ENCODE measurements around the gene CCDC192. TPM values are rescaled to one million over a fixed set of nuclear protein-coding genes. Genes with fewer than 3 reads are reported as not detected.
"Not testable (repeated sequence)": the region's sequence is repeated elsewhere in the genome, so short reads cannot be mapped to it uniquely, and the experiment has no call there.

The CCDC192 gene
- total RNA-seq, 2 donors from 2014 or later = not detected

DNA sequence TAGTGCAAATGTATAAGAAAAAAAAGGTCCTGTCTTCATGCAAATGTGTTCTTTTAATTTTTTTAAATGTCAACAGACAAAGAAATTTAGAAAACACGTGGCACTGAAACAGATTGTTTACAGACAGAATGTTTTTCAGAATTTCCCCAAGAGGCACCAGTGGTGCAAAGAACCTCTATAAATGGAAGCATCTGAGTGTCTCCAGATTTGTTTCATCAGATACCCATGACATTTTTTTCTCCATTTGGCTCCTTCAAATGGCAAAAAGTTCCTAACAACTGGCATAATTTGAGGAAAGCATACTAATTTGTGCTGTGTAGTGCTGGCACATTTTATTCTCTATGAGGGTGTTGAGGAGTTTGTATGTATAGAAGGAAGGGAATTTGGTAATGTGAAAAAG lies 15.0 kb downstream of the CCDC192 start:
- no peak for TF ChIP-seq CTCF (IDR thresholded peaks at IDR 0.05)
- Histone ChIP-seq H3K36me3 (no peaks in the 10 kb centered on the region), H3K4me1 (ENCODE audit: control insufficient read depth in 1 of 2, low read depth in 2 of 2) (no peaks in the 10 kb centered on the region), H3K9me3 (no peaks in the 10 kb centered on the region), H3K27me3 (replicated peaks; ENCODE audit: insufficient read depth) (no peaks in the 10 kb centered on the region), H3K27ac (no peak overlapping the region), H3K4me3 (no peak overlapping the region)
- DNase-seq (ENCODE audit: low spot score) (no peak), ATAC-seq (ENCODE audit: insufficient number of reproducible peaks, low FRiP score, low read depth) (no peak)

- no peak for ATAC-seq (ENCODE audit: insufficient number of reproducible peaks, low FRiP score, low read depth)
- no peak for DNase-seq (ENCODE audit: low spot score)
- Histone ChIP-seq H3K27me3 (replicated peaks; ENCODE audit: insufficient read depth) (no peaks in the 10 kb centered on the region), H3K4me1 (ENCODE audit: control insufficient read depth in 1 of 2, low read depth in 2 of 2) (no peaks in the 10 kb centered on the region), H3K9me3 (no peaks in the 10 kb centered on the region), H3K4me3 (no peak overlapping the region), H3K36me3 (no peaks in the 10 kb centered on the region), H3K27ac (no peak overlapping the region)
- TF ChIP-seq CTCF (IDR thresholded peaks at IDR 0.05) = no peak
These were observed 20.4 kb downstream of the CCDC192 start for GRCh38 chr5:127723571-127723970.

GRCh38 chr5:127725673-127726072 lies 22.5 kb downstream of the CCDC192 start:
- Histone ChIP-seq H3K4me3 (no peak overlapping the region), H3K27me3 (replicated peaks; ENCODE audit: insufficient read depth) (no peaks in the 10 kb centered on the region), H3K27ac (no peak overlapping the region), H3K4me1 (ENCODE audit: control insufficient read depth in 1 of 2, low read depth in 2 of 2) (no peaks in the 10 kb centered on the region), H3K9me3 (no peaks in the 10 kb centered on the region), H3K36me3 (no peaks in the 10 kb centered on the region)
- DNase-seq (ENCODE audit: low spot score) (no peak), ATAC-seq (ENCODE audit: insufficient number of reproducible peaks, low FRiP score, low read depth) (no peak)
- no peak for TF ChIP-seq CTCF (IDR thresholded peaks at IDR 0.05)

DNA sequence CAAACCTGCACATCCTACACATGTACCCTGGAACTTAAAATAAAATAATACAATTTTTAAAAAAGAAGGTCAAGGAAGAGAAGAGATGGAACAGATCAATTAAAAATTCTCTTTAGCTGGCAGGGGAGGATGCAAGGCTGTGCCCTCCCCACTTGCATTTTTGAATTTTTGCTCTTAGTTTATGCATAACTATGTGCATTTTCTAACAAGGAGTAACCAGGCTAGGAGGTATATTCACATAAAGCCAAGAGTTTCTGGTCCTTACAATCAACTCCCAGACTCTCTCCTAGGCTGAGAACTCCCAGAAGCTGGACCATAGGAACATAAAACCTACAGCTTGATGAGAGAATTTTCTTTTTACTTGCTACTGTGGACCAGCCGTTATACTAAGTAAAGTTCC lies 29.8 kb downstream of the CCDC192 start:
- no peaks in the 10 kb centered on the region for H3K4me1 ChIP-seq (ENCODE audit: control insufficient read depth in 1 of 2, low read depth in 2 of 2)
- DNase-seq (ENCODE audit: low spot score) (no peak), ATAC-seq (ENCODE audit: insufficient number of reproducible peaks, low FRiP score, low read depth) (no peak)
- no peak for TF ChIP-seq CTCF (IDR thresholded peaks at IDR 0.05)
- H3K36me3 ChIP-seq = no peaks in the 10 kb centered on the region
- no peak overlapping the region for H3K4me3 ChIP-seq
- H3K27ac ChIP-seq = no peak overlapping the region
- H3K27me3 ChIP-seq (replicated peaks; ENCODE audit: insufficient read depth) = no peaks in the 10 kb centered on the region
- H3K9me3 ChIP-seq = no peaks in the 10 kb centered on the region

- H3K9me3 ChIP-seq; H3K4me3 ChIP-seq; H3K36me3 ChIP-seq; ATAC-seq (ENCODE audit: insufficient number of reproducible peaks, low FRiP score, low read depth); H3K27ac ChIP-seq; H3K4me1 ChIP-seq (ENCODE audit: control insufficient read depth in 1 of 2, low read depth in 2 of 2); H3K27me3 ChIP-seq (replicated peaks; ENCODE audit: insufficient read depth); DNase-seq (ENCODE audit: low spot score): not testable (repeated sequence)
These were observed 36.2 kb downstream of the CCDC192 start for GRCh38 chr5:127739348-127739747.

GRCh38 chr5:127739807-127740384 lies 36.7 kb downstream of the CCDC192 start:
- Histone ChIP-seq H3K27ac (no peak overlapping the region), H3K27me3 (replicated peaks; ENCODE audit: insufficient read depth) (no peaks in the 10 kb centered on the region), H3K4me1 (ENCODE audit: control insufficient read depth in 1 of 2, low read depth in 2 of 2) (no peaks in the 10 kb centered on the region), H3K36me3 (no peaks in the 10 kb centered on the region), H3K4me3 (no peak overlapping the region), H3K9me3 (no peaks in the 10 kb centered on the region)
- no peak for TF ChIP-seq CTCF (IDR thresholded peaks at IDR 0.05)
- DNase-seq (ENCODE audit: low spot score) (no peak), ATAC-seq (ENCODE audit: insufficient number of reproducible peaks, low FRiP score, low read depth) (no peak)
